GM23338 (cell line): ENCODE data around the gene RMI2.

Source experiments
- CTCF ChIP-seq, 2 experiments: fragments of 200-600 bp in 1 of 2; sonication (generic) in 1 of 2; conservative IDR thresholded peaks; 2 replicates each; pipeline versions ENCODE4 v1.5.1 to v1.6.1; 2016 to 2017; ENCODE audit warnings: antibody characterized with exemption in 2 of 2, low read depth in 2 of 2, mild to moderate bottlenecking in 2 of 2, moderate library complexity in 1 of 2
- ETS1 ChIP-seq: IDR thresholded peaks from 2 replicates; pipeline ENCODE4 v1.6.1; 2016; ENCODE audit warnings: antibody characterized with exemption
- EZH2 ChIP-seq: fragments of 200-600 bp; sonication (generic); IDR thresholded peaks from one replicate; pipeline ENCODE4 v1.8.0; 2017; ENCODE audit warnings: antibody characterized with exemption, mild to moderate bottlenecking, low read depth; ENCODE audit not compliant: unreplicated experiment
- EZH2phosphoT487 ChIP-seq: fragments of 200-600 bp; sonication (generic); IDR thresholded peaks from one replicate; pipeline ENCODE4 v1.8.1; 2018; ENCODE audit warnings: antibody characterized with exemption; ENCODE audit not compliant: unreplicated experiment
- REST ChIP-seq: IDR thresholded peaks from one replicate; pipeline ENCODE4 v1.6.1; 2018; ENCODE audit warnings: antibody characterized with exemption; ENCODE audit not compliant: unreplicated experiment
- ZNF114 ChIP-seq: fragments of 250-450 bp; sonication (Bioruptor Pico); IDR thresholded peaks from 2 replicates; pipeline ENCODE4 v1.5.0; 2020; ENCODE audit warnings: mild to moderate bottlenecking, moderate library complexity

GRCh38 chr16:11396241-11397048 is 51.2 kb downstream of the RMI2 start:
- peak; percentile 97 to 99 for TF ChIP-seq CTCF (conservative IDR thresholded peaks at IDR 0.05; ENCODE audit: low read depth in 2 of 2)
- no peak for TF ChIP-seq ZNF114
- no peak for TF ChIP-seq EZH2
- no peak for TF ChIP-seq EZH2phosphoT487
- no peak for TF ChIP-seq REST
- TF ChIP-seq ETS1, result no peak
